ENCODE measurements around the gene TMEM37. TPM values are rescaled to one million over a fixed set of nuclear protein-coding genes. Genes with fewer than 3 reads are reported as not detected.

Gene TMEM37
- polyA plus RNA-seq, 2 donors: 3.4 to 4.0 TPM

Other genes starting within 250 kb of the TMEM37 start
- gene STEAP3, start 208.0 kb upstream of the TMEM37 start, polyA plus RNA-seq: 10 to 100 TPM in 1 of 2 donors, 1 to 10 TPM in 1; 9.6 to 10.5 TPM
- 10 to 100 TPM; 11.7 to 12.6 TPM for gene C2orf76, start 65.0 kb upstream of the TMEM37 start, polyA plus RNA-seq
- 1,000 to 10,000 TPM in 1 of 2 donors, 100 to 1,000 TPM in 1; 823 to 1,063 TPM for gene DBI, start 64.9 kb upstream of the TMEM37 start, polyA plus RNA-seq
- under 1 TPM; 0.13 to 0.26 TPM for gene SCTR, start 92.6 kb downstream of the TMEM37 start, polyA plus RNA-seq
- under 1 TPM in 1 of 2 donors, not detected in 1; 0.08 TPM for gene CFAP221, start 112.6 kb downstream of the TMEM37 start, polyA plus RNA-seq
- 1 to 10 TPM; 5.0 to 8.7 TPM for gene TMEM177, start 247.3 kb downstream of the TMEM37 start, polyA plus RNA-seq

Data from esophagus (tissue), 2 donors.